Trophoblast cell (in vitro differentiated cells and primary cell): ENCODE results near the gene ILF2.
A peak's percentile ranks its signal among the peaks of the same experiment; 100 is the strongest.
"Not testable (repeated sequence)": the region's sequence is repeated elsewhere in the genome, so short reads cannot be mapped to it uniquely, and the experiment has no call there.

Experiments used
- DNase-seq, 2 donors: peaks; one replicate each; pipeline ENCODE4 v3.0.0-alpha.2; 2016
- H2AFZ ChIP-seq: 2 replicates; pipeline ENCODE4 v1.6.1; 2013; ENCODE audit warnings: low read length, moderate library complexity, mild to moderate bottlenecking; ENCODE audit not compliant: insufficient read depth, poor library complexity
- H2AK5ac ChIP-seq: 2 replicates; pipeline ENCODE4 v1.6.1; 2013; ENCODE audit warnings: mild to moderate bottlenecking, low read length
- H2BK120ac ChIP-seq: 2 replicates; pipeline ENCODE4 v1.6.1; 2013; ENCODE audit warnings: low read length, mild to moderate bottlenecking, moderate library complexity; ENCODE audit not compliant: insufficient read depth, poor library complexity
- H2BK12ac ChIP-seq: 2 replicates; pipeline ENCODE4 v1.6.1; 2013; ENCODE audit warnings: mild to moderate bottlenecking, low read length, moderate library complexity
- H2BK5ac ChIP-seq: 2 replicates; pipeline ENCODE4 v1.6.1; 2013; ENCODE audit warnings: low read length, low read depth, moderate library complexity, mild to moderate bottlenecking; ENCODE audit not compliant: poor library complexity
- H3K14ac ChIP-seq: 2 replicates; pipeline ENCODE4 v1.6.1; 2013; ENCODE audit warnings: mild to moderate bottlenecking, low read length
- H3K18ac ChIP-seq: 2 replicates; pipeline ENCODE4 v1.6.1; 2013; ENCODE audit warnings: mild to moderate bottlenecking, low read length
- H3K23ac ChIP-seq: 2 replicates; pipeline ENCODE4 v1.6.1; 2013; ENCODE audit warnings: low read length
- H3K27ac ChIP-seq: 2 replicates; pipeline ENCODE4 v1.5.1; 2013; ENCODE audit warnings: low read depth, mild to moderate bottlenecking, inconsistent platforms, low read length, moderate library complexity
- H3K27me3 ChIP-seq: 2 replicates; pipeline ENCODE4 v1.6.1; 2013; ENCODE audit warnings: inconsistent platforms, mild to moderate bottlenecking, low read length, moderate library complexity; ENCODE audit not compliant: insufficient read depth
- H3K36me3 ChIP-seq, 2 experiments: 1 replicate in 1 of 2; 2 replicates in 1 of 2; pipeline ENCODE4 v1.6.1; 2013; ENCODE audit warnings: low read length in 2 of 2, mild to moderate bottlenecking in 2 of 2, moderate library complexity in 1 of 2; ENCODE audit not compliant: insufficient read depth in 2 of 2, control insufficient read depth in 1 of 2
- H3K4ac ChIP-seq: 2 replicates; pipeline ENCODE4 v1.6.1; 2013; ENCODE audit warnings: low read depth, mild to moderate bottlenecking, low read length, moderate library complexity
- H3K4me1 ChIP-seq, 2 experiments: 1 replicate in 1 of 2; 2 replicates in 1 of 2; pipeline ENCODE4 v1.6.1; 2013; ENCODE audit warnings: low read length in 2 of 2, mild to moderate bottlenecking in 2 of 2, moderate library complexity in 1 of 2; ENCODE audit not compliant: insufficient read depth in 2 of 2, control insufficient read depth in 1 of 2
- H3K4me2 ChIP-seq: 2 replicates; pipeline ENCODE4 v1.6.1; 2013; ENCODE audit warnings: inconsistent platforms, mild to moderate bottlenecking, low read length, moderate library complexity
- H3K4me3 ChIP-seq: 2 replicates; pipeline ENCODE4 v1.5.1; 2013; ENCODE audit warnings: mild to moderate bottlenecking, low read depth, low read length, inconsistent platforms
- H3K79me1 ChIP-seq: one replicate; pipeline ENCODE4 v1.6.1; 2013; ENCODE audit warnings: low read length
- H3K79me2 ChIP-seq: 2 replicates; pipeline ENCODE4 v1.6.1; 2013; ENCODE audit warnings: low read length, mild to moderate bottlenecking; ENCODE audit not compliant: control insufficient read depth, insufficient read depth, poor library complexity
- H3K9ac ChIP-seq: 2 replicates; pipeline ENCODE4 v1.6.1; 2013; ENCODE audit warnings: mild to moderate bottlenecking, low read length
- H3K9me3 ChIP-seq: 2 replicates; pipeline ENCODE4 v1.6.1; 2013; ENCODE audit warnings: low read depth, mild to moderate bottlenecking, control low read depth, inconsistent platforms, low read length; ENCODE audit not compliant: insufficient read depth
- H4K12ac ChIP-seq: 2 replicates; pipeline ENCODE4 v1.6.1; 2013; ENCODE audit warnings: low read depth, mild to moderate bottlenecking, low read length, moderate library complexity
- H4K8ac ChIP-seq: 2 replicates; pipeline ENCODE4 v1.6.1; 2013; ENCODE audit warnings: low read depth, mild to moderate bottlenecking, low read length, moderate library complexity
- H4K91ac ChIP-seq: one replicate; pipeline ENCODE4 v1.6.1; 2013; ENCODE audit warnings: low read depth, mild to moderate bottlenecking, low read length, moderate library complexity
- WGBS: extraction: QIAGEN DNeasy Blood & Tissue Kit; methylation state at CpG from one replicate; pipeline ENCODE4 v1.1.7; 2013; ENCODE audit warnings: missing lambda C conversion rate; ENCODE audit not compliant: insufficient read length, insufficient coverage; ENCODE audit errors: extremely low coverage; 5-methylcytosine and 5-hydroxymethylcytosine counted together

ILF2 gene

DNA sequence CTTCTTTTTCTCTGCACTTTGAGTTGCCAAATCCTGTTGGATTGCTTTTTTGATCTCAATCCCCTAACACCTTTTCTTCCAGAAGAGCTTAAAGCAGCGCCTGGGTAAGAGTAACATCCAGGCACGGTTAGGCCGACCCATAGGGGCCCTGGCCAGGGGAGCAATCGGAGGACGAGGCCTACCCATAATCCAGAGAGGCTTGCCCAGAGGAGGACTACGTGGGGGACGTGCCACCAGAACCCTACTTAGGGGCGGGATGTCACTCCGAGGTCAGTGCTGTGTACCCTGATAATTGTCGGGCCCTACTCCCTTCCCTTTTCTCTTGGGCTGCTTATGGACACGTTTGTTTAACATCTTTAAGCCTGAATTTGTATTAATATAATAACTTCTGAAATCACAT lies 28.6 kb downstream of the ILF2 start:
- Histone ChIP-seq H2BK5ac (no peak overlapping the region), H2AK5ac (no peak overlapping the region), H3K23ac (no peak overlapping the region), H3K79me2 (no peaks in the 10 kb centered on the region), H3K4me2 (no peak overlapping the region), H2BK12ac (no peak overlapping the region), H4K12ac (no peak overlapping the region), H2BK120ac (no peak overlapping the region), H3K79me1 (no peaks in the 10 kb centered on the region), H3K4me1 (no peaks in the 10 kb centered on the region), H3K9me3 (no peaks in the 10 kb centered on the region), H3K27me3 (no peaks in the 10 kb centered on the region), H4K8ac (no peak overlapping the region), H3K14ac (no peak overlapping the region), H4K91ac (no peak overlapping the region), H3K4me3 (no peak overlapping the region), H3K27ac (no peak overlapping the region), H3K36me3 (peaks cover 40 to 67% of the 10 kb centered on the region in 2 experiments), H3K9ac (no peak overlapping the region), H2AFZ (no peak overlapping the region), H3K18ac (peak overlapping the region; percentile 46), H3K4ac (no peak overlapping the region)
- WGBS = no CpG with 5 or more reads among the region's 11 CpGs
- no peak for DNase-seq

DNA sequence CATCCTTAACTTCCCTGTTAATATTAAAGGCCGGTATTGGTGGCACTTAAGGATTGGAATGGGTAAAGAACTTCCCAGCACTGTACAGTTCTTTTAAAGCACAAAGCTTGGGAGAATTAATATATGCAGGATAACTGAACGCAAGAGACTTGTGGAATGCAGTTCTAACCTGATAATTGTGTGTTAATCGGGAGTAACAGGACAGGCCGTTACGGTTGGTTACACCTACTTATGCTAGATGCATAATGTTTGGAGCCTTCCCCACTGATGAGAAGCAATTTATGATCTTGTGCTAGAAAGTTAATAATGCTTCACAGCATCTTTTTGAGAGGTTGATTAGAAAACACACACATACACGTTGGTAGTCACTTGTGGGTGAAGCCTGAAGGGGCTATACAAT lies 29.9 kb downstream of the ILF2 start:
- Histone ChIP-seq H2AFZ (no peak overlapping the region), H3K4ac (peak overlapping the region; percentile 44), H3K27me3 (no peaks in the 10 kb centered on the region), H4K8ac (no peak overlapping the region), H4K91ac (no peak overlapping the region), H2BK120ac (no peak overlapping the region), H2BK12ac (no peak overlapping the region), H3K14ac (no peak overlapping the region), H3K9me3 (no peaks in the 10 kb centered on the region), H3K36me3 (peaks cover 45 to 71% of the 10 kb centered on the region in 2 experiments), H3K27ac (no peak overlapping the region), H3K23ac (no peak overlapping the region), H3K9ac (no peak overlapping the region), H3K4me3 (no peak overlapping the region), H3K79me2 (peaks cover 3% of the 10 kb centered on the region), H3K4me1 (no peaks in the 10 kb centered on the region), H3K4me2 (no peak overlapping the region), H4K12ac (no peak overlapping the region), H3K18ac (no peak overlapping the region), H3K79me1 (no peaks in the 10 kb centered on the region), H2BK5ac (no peak overlapping the region), H2AK5ac (no peak overlapping the region)
- no CpG with 5 or more reads among the region's 6 CpGs for WGBS
- DNase-seq = no peak

DNA sequence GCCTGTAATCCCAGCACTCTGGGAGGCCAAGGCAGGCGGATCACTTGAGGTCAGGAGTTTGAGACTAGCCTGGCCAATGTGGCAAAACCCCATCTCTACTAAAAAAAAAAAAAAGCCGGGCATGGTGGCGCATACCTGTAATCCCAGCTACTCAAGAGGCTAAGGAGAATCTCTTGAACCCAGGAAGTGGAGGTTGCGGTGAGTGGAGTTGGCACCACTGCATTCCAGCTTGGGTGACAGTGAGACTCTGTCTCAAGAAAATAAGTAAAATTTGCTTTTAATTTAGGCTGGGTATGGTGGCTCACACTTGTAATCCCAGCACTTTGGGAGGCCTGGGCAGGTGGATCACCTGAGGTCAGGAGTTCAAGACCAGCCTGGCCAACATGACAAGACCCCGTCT lies 30.6 kb downstream of the ILF2 start:
- not testable (repeated sequence) for H4K91ac ChIP-seq, H4K8ac ChIP-seq, H3K4me2 ChIP-seq, H3K27ac ChIP-seq, H2AFZ ChIP-seq, H2BK12ac ChIP-seq, DNase-seq, H4K12ac ChIP-seq, H3K9me3 ChIP-seq, H3K4me3 ChIP-seq, H3K79me1 ChIP-seq, H3K9ac ChIP-seq, H3K4me1 ChIP-seq, H3K23ac ChIP-seq, H3K18ac ChIP-seq, H3K27me3 ChIP-seq, H2AK5ac ChIP-seq, H2BK5ac ChIP-seq, H3K14ac ChIP-seq, H2BK120ac ChIP-seq, H3K79me2 ChIP-seq
- Histone ChIP-seq H3K4ac (peak overlapping the region; percentile 49), H3K36me3 (peaks cover 47 to 66% of the 10 kb centered on the region in 2 experiments)
- no CpG with 5 or more reads among the region's 5 CpGs for WGBS

DNA sequence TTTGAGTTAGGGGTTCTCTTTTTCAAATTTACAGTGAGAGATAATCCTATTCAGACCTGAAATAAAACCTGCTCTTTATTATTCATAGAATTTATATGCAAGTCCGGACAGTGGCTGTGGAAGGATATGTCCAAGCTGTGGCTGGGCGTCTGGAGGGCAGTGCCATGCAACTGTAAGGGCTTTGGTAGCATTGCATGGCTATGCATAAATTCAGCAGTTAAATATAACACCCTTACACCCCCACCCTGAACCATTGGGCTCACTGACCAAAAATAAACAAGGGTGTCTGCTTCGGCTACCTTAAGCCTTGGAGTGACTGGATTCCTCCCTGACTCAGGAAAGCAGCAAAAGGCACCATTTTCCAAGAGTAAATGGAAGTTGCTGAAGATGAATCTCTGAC lies 31.5 kb downstream of the ILF2 start:
- Histone ChIP-seq H3K9me3 (no peaks in the 10 kb centered on the region), H3K4ac (no peak overlapping the region), H3K18ac (no peak overlapping the region), H3K4me2 (no peak overlapping the region), H2AFZ (no peak overlapping the region), H3K79me1 (no peaks in the 10 kb centered on the region), H3K79me2 (peaks cover 9% of the 10 kb centered on the region), H2BK12ac (no peak overlapping the region), H2BK120ac (no peak overlapping the region), H3K14ac (no peak overlapping the region), H3K27me3 (no peaks in the 10 kb centered on the region), H3K36me3 (peaks cover 44 to 61% of the 10 kb centered on the region in 2 experiments), H3K4me3 (no peak overlapping the region), H3K4me1 (peaks cover 3 to 5% of the 10 kb centered on the region in 2 experiments), H4K8ac (no peak overlapping the region), H4K91ac (no peak overlapping the region), H2BK5ac (no peak overlapping the region), H3K27ac (no peak overlapping the region), H3K9ac (no peak overlapping the region), H4K12ac (no peak overlapping the region), H2AK5ac (no peak overlapping the region), H3K23ac (no peak overlapping the region)
- no peak for DNase-seq
- no CpG with 5 or more reads among the region's 3 CpGs for whole genome bisulfite sequencing
